Vagina (tissue), 2 donors: ENCODE data around the gene CRACDL. TPM values are rescaled to one million over a fixed set of nuclear protein-coding genes. Genes with fewer than 3 reads are reported as not detected.

Source experiments
- DNase-seq, 2 donors: peaks; one replicate each; pipeline ENCODE4 v3.0.0-alpha.2; 2017; ENCODE audit errors: extremely low spot score in 2 of 2
- H3K27ac ChIP-seq: fragments of 200-600 bp; sonication (generic); one replicate; pipeline ENCODE4 v1.5.1; 2019
- H3K27me3 ChIP-seq: fragments of 200-600 bp; sonication (generic); one replicate; pipeline ENCODE4 v1.5.1; 2019
- H3K36me3 ChIP-seq, 2 donors: fragments of 200-600 bp; sonication (generic); one replicate each; pipeline ENCODE4 v1.5.1; 2017 to 2019
- H3K4me1 ChIP-seq: fragments of 200-600 bp; sonication (generic); one replicate; pipeline ENCODE4 v1.5.1; 2019
- H3K4me3 ChIP-seq, 2 donors: fragments of 200-600 bp; sonication (generic); 1 replicate in 1 of 2; 2 replicates in 1 of 2; pipeline ENCODE4 v1.5.1; 2016 to 2019
- H3K9me3 ChIP-seq: fragments of 200-600 bp; sonication (generic); one replicate; pipeline ENCODE4 v1.5.1; 2019
- CTCF ChIP-seq, 3 experiments: fragments of 450-650 bp in 2 of 3; fragments of 200-600 bp in 1 of 3; sonication (generic) in 1 of 3; IDR thresholded peaks; one replicate each; pipeline ENCODE4 v1.5.1; 2017 to 2019; ENCODE audit warnings: antibody characterized with exemption in 3 of 3, mild to moderate bottlenecking in 2 of 3, moderate library complexity in 2 of 3
- POLR2A ChIP-seq, 2 donors: fragments of 450-650 bp; IDR thresholded peaks; one replicate each; pipeline ENCODE4 v1.6.1; 2017; ENCODE audit warnings: antibody characterized with exemption in 2 of 2, mild to moderate bottlenecking in 2 of 2, moderate library complexity in 2 of 2
- POLR2AphosphoS5 ChIP-seq, 2 donors: sonication (generic); formaldehyde crosslinking; IDR thresholded peaks; one replicate each; pipeline ENCODE4 v1.9.0; 2017; ENCODE audit warnings: antibody characterized with exemption in 2 of 2, mild to moderate bottlenecking in 2 of 2, low read depth in 1 of 2; ENCODE audit not compliant: insufficient read depth in 1 of 2
- intact Hi-C: fragments of 100-400 bp; cut with DNase I; formaldehyde crosslinking; loops from one replicate; pipeline ENCODE4 v1.15.1; 2023
- total RNA-seq: library from RNA; depleted of rRNA; stranded (reverse); fragments of >200 nt; gene quantifications from one replicate; pipeline ENCODE4 v1.2.3, GENCODE V29; 2016

The CRACDL gene
- total RNA-seq, 1 donor from 2014 or later = 6.4 TPM

GRCh38 chr2:98823196-98824170 lies 112.5 kb downstream of the CRACDL start:
- H3K36me3 ChIP-seq = no peaks in the 10 kb centered on the region
- intact Hi-C loops = no loop called here
- H3K4me3 ChIP-seq = peak overlapping the region; percentile 40 to 46
- no peak for DNase-seq
- H3K9me3 ChIP-seq = no peaks in the 10 kb centered on the region
- no peaks in the 10 kb centered on the region for H3K27me3 ChIP-seq
- H3K27ac ChIP-seq = peak overlapping the region; percentile 77
- peaks cover 9% of the 10 kb centered on the region for H3K4me1 ChIP-seq
- no peak for TF ChIP-seq POLR2A (IDR thresholded peaks at IDR 0.05)

- Histone ChIP-seq H3K9me3 (no peaks in the 10 kb centered on the region), H3K27ac (peak overlapping the region; percentile 77), H3K4me1 (peaks cover 9% of the 10 kb centered on the region), H3K27me3 (no peaks in the 10 kb centered on the region), H3K36me3 (no peaks in the 10 kb centered on the region), H3K4me3 (peak overlapping the region; percentile 40 to 46)
- TF ChIP-seq POLR2A (IDR thresholded peaks at IDR 0.05) = no peak
- TF ChIP-seq POLR2AphosphoS5 (IDR thresholded peaks at IDR 0.05; ENCODE audit: insufficient read depth in 1 of 2, low read depth in 1 of 2) = peak in 1 of 2 donors; percentile 17
- no peak for DNase-seq
- intact Hi-C loops = no loop called here
These were observed 113.5 kb downstream of the CRACDL start for GRCh38 chr2:98822301-98823164.

GRCh38 chr2:98821629-98822135 lies 114.3 kb downstream of the CRACDL start:
- Histone ChIP-seq H3K9me3 (no peaks in the 10 kb centered on the region), H3K36me3 (no peaks in the 10 kb centered on the region), H3K27ac (no peak overlapping the region), H3K4me3 (no peak overlapping the region), H3K4me1 (peaks cover 9% of the 10 kb centered on the region), H3K27me3 (no peaks in the 10 kb centered on the region)
- TF ChIP-seq POLR2AphosphoS5 (IDR thresholded peaks at IDR 0.05; ENCODE audit: insufficient read depth in 1 of 2, low read depth in 1 of 2) (no peak), POLR2A (IDR thresholded peaks at IDR 0.05) (no peak), CTCF (IDR thresholded peaks at IDR 0.05) (no peak)
- intact Hi-C loops = no loop called here
- no peak for DNase-seq

- no peak overlapping the region for H3K4me3 ChIP-seq
- no peaks in the 10 kb centered on the region for H3K36me3 ChIP-seq
- TF ChIP-seq POLR2AphosphoS5 (IDR thresholded peaks at IDR 0.05; ENCODE audit: insufficient read depth in 1 of 2, low read depth in 1 of 2) (no peak), POLR2A (IDR thresholded peaks at IDR 0.05) (no peak), CTCF (IDR thresholded peaks at IDR 0.05) (no peak)
- no peak for DNase-seq
- no peaks in the 10 kb centered on the region for H3K27me3 ChIP-seq
- peaks cover 9% of the 10 kb centered on the region for H3K4me1 ChIP-seq
- H3K27ac ChIP-seq = no peak overlapping the region
- H3K9me3 ChIP-seq = no peaks in the 10 kb centered on the region
- intact Hi-C loops = no loop called here
These were observed 116.7 kb downstream of the CRACDL start for GRCh38 chr2:98819231-98819766.

- intact Hi-C loops = no loop called here
- no peak for TF ChIP-seq POLR2A (IDR thresholded peaks at IDR 0.05)
- TF ChIP-seq CTCF (IDR thresholded peaks at IDR 0.05) = no peak
- TF ChIP-seq POLR2AphosphoS5 (IDR thresholded peaks at IDR 0.05; ENCODE audit: insufficient read depth in 1 of 2, low read depth in 1 of 2) = no peak
- Histone ChIP-seq H3K27me3 (no peaks in the 10 kb centered on the region), H3K4me3 (no peak overlapping the region), H3K27ac (no peak overlapping the region), H3K36me3 (no peaks in the 10 kb centered on the region), H3K4me1 (peaks cover 6% of the 10 kb centered on the region), H3K9me3 (no peaks in the 10 kb centered on the region)
- DNase-seq = no peak
These were observed 117.9 kb downstream of the CRACDL start for GRCh38 chr2:98818164-98818563.
